Stimulated activated CD8-positive, alpha-beta memory T cell treated with anti-CD3 and anti-CD28 coated beads, Interleukin-15, amount 100 ng/mL, for 48 hours (primary cell): ENCODE measurements around the gene SEMA3D.
"Not testable (repeated sequence)": the region's sequence is repeated elsewhere in the genome, so short reads cannot be mapped to it uniquely, and the experiment has no call there.

Experiments used
- DNase-seq, 2 donors: peaks; one replicate each; pipeline ENCODE4 v3.0.0-alpha.2; 2020; ENCODE audit warnings: low read depth in 2 of 2

The SEMA3D gene

DNA sequence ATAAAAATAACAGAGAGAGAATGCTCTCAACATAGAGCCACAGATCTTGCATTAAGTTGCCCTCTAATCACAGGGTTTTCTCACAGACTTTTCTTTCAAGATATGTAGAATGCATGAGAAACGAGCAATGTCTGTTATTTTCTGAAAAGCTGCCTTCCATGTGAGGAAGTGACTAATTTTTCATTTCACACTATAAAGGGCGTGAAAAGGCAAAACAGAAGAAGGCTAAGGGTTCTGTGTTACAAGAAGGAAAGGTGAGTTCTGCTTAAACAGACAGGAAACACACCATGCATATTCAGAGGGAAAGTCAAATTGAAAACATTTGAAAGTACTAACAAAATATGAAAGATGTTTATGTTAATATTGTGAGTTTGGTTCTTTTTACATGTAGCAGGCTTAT lies 189.2 kb downstream of the SEMA3D start:
- DNase-seq = no peak

- DNase-seq = not testable (repeated sequence)
These were observed 193.9 kb downstream of the SEMA3D start for GRCh38 chr7:84992954-84993353.

GRCh38 chr7:84985073-84985784 lies 201.6 kb downstream of the SEMA3D start:
- DNase-seq = no peak

GRCh38 chr7:84982199-84982598 lies 204.7 kb downstream of the SEMA3D start:
- no peak for DNase-seq

- no peak for DNase-seq
These were observed 205.5 kb downstream of the SEMA3D start for GRCh38 chr7:84981055-84981976.

- DNase-seq = no peak
These were observed 211.2 kb downstream of the SEMA3D start for GRCh38 chr7:84975586-84976185.

- no peak for DNase-seq
These were observed 215.5 kb downstream of the SEMA3D start for GRCh38 chr7:84971360-84971759.

GRCh38 chr7:84970670-84971069 lies 216.2 kb downstream of the SEMA3D start:
- DNase-seq = no peak

DNA sequence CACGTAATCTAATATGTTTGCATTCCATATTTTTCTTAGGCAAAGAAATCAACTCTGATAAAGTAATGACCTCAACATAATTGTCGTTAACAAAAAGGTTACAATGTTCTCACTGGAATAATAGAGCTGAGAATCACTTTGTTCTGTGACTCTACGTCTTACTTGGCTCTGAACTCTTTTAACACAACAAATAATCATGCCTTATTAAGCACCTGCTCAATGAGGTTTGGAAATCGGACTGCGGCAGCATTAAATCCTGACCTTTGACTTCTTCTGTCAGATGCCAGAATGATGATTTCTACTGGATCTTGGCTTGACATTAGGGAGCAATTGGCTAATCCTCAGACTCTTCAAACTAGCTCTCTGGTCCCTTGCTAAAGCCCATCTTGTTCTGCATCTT lies 233.6 kb downstream of the SEMA3D start:
- no peak for DNase-seq

DNA sequence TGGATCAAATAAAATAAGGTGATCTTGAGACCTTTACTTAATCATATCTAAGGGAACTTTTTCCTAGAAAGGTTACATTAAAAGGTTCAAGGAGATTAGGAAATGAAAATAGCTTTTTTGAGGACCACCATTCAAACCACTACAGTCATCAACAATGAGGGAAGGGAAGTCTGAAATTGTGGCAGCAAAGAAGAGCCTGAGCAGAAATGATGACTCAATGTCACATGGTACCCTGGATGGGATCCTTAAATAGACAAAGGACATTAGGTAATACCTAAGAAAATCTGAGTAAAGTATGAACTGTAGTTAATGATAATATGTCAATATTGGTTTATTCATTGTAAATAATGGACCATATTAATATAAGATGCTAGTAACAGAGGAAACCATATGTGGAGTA lies 236.0 kb downstream of the SEMA3D start:
- DNase-seq = no peak

DNA sequence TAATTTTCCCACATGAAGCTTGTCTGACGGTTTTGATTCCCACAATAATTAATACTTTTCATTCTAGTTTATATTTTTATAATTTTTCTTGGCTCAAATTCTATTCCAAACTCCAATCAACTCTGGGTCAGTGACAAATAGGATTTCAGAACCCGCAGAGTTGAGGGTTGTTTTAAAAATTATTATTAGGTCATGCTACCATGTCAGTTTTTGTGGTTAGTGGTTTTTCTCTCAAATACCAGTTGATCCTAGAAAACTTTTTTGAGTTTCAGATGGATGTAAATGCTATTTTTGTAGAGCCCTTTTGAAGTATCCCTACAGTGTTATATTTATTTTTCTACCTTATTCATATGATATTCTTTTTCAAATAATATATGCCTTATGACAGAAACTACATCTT lies 237.4 kb downstream of the SEMA3D start:
- no peak for DNase-seq

DNA sequence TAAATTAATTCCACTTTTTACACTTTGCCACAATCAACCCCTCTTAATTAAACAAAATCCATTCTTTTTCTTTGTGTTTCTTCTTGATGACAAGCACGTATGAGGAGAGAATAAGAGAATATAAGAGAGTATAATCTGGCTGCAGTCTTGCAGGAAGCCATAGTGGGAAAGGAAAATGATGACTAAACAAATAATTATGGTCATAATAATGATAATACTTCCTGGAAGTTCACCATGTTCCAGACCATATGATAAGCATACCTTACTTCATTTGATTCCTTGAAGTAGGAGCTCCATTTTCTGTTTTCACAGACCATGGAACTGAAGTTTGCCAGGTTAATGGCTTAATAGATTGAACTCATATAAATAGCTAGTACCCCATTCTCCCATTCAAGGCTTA lies 237.8 kb downstream of the SEMA3D start:
- DNase-seq = no peak

DNA sequence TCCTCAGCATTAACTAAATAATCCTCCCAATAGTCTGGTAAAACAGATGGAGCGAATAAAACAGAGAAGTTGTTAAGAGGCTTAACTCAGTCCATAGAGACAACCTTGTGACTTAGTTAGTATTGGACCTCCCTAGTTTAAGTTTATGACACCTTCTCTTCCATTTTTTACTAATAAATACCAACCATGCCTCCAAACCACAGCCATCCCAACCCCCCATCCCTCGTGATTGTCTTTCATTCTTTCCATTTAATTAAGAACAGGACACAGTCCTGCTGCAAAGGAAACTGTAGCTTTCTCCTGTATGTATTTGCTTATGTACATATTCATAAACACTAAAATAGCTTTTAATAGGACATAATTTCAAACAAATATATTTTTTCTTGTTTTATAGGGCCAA lies 238.2 kb downstream of the SEMA3D start:
- DNase-seq = no peak

DNA sequence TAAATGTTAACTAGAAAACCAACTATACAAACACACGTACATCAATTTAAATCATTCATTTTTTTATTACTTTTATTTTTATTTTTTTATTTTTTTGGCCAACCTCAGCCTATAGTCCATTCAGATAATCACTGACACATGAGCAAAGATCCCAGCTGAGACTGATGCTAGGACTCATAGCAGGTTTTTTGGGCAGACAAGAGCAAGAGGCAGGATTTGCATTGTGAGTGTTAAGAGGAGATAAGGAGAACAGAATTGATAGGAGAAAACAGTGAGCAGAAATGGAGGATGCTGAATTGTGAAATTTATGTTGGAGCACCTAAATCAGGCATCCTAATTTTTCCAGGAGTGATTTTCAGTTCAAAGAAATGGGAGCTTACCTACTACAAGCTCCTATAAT lies 240.3 kb downstream of the SEMA3D start:
- DNase-seq = no peak
